Dendritic cell treated with granulocyte-macrophage colony-stimulating factor and Interleukin-4, amounts not matched to agents 40 ng/mL and 50 ng/mL, for 4 days (primary cell): ENCODE results near the gene ARAP1.

Experiments
- H3K27ac Mint-ChIP-seq: one replicate; pipeline ENCODE4 v1.8.0; 2022; ENCODE audit warnings: mild to moderate bottlenecking, mixed read lengths
- H3K27me3 Mint-ChIP-seq: one replicate; pipeline ENCODE4 v1.8.0; 2022; ENCODE audit warnings: mild to moderate bottlenecking, mixed read lengths
- H3K36me3 Mint-ChIP-seq: one replicate; pipeline ENCODE4 v1.8.0; 2022; ENCODE audit warnings: low read depth, mixed read lengths
- H3K4me1 Mint-ChIP-seq: one replicate; pipeline ENCODE4 v1.8.0; 2022; ENCODE audit warnings: low read depth, mixed read lengths
- H3K4me3 Mint-ChIP-seq: one replicate; pipeline ENCODE4 v1.8.0; 2022; ENCODE audit warnings: mild to moderate bottlenecking, moderate library complexity, mixed read lengths
- H3K9me3 Mint-ChIP-seq: one replicate; pipeline ENCODE4 v1.8.0; 2022; ENCODE audit warnings: mixed read lengths
- intact Hi-C: fragments of 100-400 bp; cut with micrococcal nuclease; formaldehyde crosslinking; loops from one replicate; pipeline ENCODE4 v1.15.0; 2022

Gene ARAP1

DNA sequence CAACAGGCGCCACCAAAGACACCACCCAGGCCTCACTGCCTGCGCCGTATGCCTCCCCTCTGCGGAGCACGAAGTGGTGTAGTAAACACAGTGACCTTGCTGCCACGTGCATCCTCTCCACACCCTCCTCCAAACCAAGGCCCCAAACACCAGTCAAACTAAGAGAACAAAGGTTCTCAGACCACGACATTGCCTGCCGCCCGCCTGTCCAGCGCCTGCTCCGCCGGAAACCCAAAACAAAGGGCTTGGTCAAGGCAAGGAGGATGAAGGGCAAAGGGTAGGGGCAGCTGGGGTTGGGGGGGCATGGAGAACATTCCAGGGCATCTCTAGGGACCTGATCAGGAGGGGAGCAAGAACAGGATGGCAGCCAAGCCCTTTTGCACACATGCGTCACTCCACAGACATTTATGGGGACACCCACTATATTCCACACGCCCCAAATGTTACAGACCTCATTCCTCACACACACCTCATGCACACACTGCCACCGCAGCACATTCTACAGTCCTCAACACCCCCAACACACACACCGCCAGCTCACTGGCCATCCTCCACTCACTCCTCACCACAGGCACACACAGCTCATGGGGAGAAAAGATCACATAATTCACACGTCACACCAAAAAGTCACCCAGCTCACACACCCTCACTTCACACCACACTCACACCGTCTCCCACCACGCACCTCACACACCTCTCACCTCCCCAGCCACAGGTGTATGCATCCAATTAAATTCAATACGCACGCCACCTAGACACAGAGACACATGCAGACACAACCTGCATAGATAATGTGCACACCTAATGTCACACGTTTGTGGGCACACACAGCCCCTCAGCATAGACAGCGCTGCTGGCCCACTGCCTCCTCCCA lies 112.5 kb downstream of the ARAP1 start:
- no peaks in the 10 kb centered on the region for H3K9me3 Mint-ChIP-seq
- H3K4me3 Mint-ChIP-seq, result no peak overlapping the region
- no peak overlapping the region for H3K27ac Mint-ChIP-seq
- no peaks in the 10 kb centered on the region for H3K36me3 Mint-ChIP-seq
- H3K27me3 Mint-ChIP-seq, result peaks cover 47% of the 10 kb centered on the region
- H3K4me1 Mint-ChIP-seq, result peaks cover 16% of the 10 kb centered on the region
- intact Hi-C loops, result loop anchor here (1.0 to 5.0 kb wide), 2 partner anchors 26 to 167 kb away; no protein-coding TSS in a partner anchor

DNA sequence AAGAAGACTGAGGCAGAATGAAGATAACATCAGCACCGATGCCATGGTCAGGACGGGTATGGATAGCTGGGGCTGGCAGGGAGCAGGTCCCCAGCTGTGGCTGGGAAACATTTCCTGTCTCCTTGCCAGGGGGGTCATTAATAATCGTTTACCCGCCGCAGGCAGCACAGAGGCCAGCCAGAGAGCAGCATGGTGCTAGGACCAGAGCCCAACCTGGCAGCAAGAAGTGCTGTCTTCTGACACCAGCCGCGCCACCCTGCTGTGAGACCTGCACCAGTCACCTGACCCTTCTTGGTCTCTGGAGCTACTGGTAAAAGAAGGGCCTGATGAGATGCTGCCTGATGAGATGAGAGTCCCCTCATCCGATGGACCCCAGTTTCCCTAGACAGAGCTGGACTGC lies 114.3 kb downstream of the ARAP1 start:
- H3K4me1 Mint-ChIP-seq, result peaks cover 12% of the 10 kb centered on the region
- intact Hi-C loops, result no loop called here
- H3K9me3 Mint-ChIP-seq, result no peaks in the 10 kb centered on the region
- peaks cover 50% of the 10 kb centered on the region for H3K27me3 Mint-ChIP-seq
- H3K4me3 Mint-ChIP-seq, result no peak overlapping the region
- H3K36me3 Mint-ChIP-seq, result no peaks in the 10 kb centered on the region
- H3K27ac Mint-ChIP-seq, result no peak overlapping the region

DNA sequence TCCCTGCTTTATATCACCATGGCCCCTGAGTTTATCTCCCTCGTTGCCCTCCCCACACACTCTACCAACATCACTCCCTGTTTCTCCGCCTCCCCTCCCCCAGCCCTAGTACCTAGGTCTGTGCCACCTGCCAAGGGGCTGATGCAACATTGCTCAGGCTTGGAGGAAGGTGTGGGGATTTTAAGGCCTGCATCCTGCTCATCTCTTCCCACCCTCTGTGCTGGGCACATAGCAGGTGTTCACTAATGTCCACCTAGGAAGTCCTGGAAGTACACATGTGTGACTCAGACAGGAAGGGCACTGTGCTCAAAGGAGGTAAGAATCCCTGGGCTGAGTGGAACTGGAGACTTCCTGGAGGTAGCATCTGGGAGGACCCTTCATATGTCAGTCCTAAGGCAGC lies 115.0 kb downstream of the ARAP1 start:
- H3K4me1 Mint-ChIP-seq, result peaks cover 14% of the 10 kb centered on the region
- H3K9me3 Mint-ChIP-seq, result no peaks in the 10 kb centered on the region
- intact Hi-C loops, result no loop called here
- peaks cover 52% of the 10 kb centered on the region for H3K27me3 Mint-ChIP-seq
- H3K27ac Mint-ChIP-seq, result no peak overlapping the region
- H3K4me3 Mint-ChIP-seq, result no peak overlapping the region
- no peaks in the 10 kb centered on the region for H3K36me3 Mint-ChIP-seq

DNA sequence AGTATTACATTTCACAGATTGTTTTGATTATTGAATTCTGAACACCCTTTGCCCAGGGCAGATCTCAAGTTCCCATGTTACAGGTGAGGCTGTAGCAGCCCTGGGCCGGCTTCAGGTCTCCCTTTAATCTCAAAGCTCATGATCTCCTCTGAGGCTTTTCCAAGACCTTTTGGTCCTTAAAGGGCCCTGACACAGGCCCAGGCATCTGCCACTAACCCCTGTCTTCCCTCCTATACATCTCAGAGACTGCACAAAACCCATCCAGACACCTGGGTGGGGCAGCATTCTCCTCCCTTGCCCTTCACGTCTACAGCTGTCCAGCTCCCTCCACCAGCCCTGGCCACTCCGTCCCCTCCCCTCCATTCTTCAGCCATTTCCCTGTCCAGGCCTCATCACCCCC lies 115.8 kb downstream of the ARAP1 start:
- Mint-ChIP-seq H3K36me3 (no peaks in the 10 kb centered on the region), H3K4me3 (no peak overlapping the region), H3K27ac (no peak overlapping the region), H3K4me1 (peaks cover 14% of the 10 kb centered on the region), H3K27me3 (peaks cover 59% of the 10 kb centered on the region), H3K9me3 (no peaks in the 10 kb centered on the region)
- intact Hi-C loops, result no loop called here

DNA sequence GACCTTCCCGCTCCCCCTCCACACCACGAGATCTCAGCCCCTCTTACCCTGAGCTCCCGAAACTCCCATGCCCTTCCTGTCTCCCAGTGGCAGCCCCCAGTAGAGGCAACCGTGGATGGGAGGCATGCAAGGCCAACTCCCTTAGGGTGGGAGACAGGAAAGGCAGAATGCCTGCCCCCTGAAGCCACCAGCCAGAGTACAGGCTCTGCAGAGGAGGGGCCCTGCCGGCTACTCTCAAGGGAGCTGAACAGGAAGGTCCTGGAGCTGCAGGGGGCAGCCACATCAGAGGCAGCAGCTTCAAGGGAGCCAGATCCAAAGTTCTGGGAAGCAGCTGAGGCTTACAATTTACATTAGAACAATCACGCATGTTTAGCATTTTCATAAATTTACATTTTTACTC lies 116.3 kb downstream of the ARAP1 start:
- Mint-ChIP-seq H3K27me3 (peaks cover 63% of the 10 kb centered on the region), H3K4me1 (peaks cover 14% of the 10 kb centered on the region), H3K27ac (no peak overlapping the region), H3K36me3 (no peaks in the 10 kb centered on the region), H3K9me3 (no peaks in the 10 kb centered on the region), H3K4me3 (no peak overlapping the region)
- intact Hi-C loops, result no loop called here

DNA sequence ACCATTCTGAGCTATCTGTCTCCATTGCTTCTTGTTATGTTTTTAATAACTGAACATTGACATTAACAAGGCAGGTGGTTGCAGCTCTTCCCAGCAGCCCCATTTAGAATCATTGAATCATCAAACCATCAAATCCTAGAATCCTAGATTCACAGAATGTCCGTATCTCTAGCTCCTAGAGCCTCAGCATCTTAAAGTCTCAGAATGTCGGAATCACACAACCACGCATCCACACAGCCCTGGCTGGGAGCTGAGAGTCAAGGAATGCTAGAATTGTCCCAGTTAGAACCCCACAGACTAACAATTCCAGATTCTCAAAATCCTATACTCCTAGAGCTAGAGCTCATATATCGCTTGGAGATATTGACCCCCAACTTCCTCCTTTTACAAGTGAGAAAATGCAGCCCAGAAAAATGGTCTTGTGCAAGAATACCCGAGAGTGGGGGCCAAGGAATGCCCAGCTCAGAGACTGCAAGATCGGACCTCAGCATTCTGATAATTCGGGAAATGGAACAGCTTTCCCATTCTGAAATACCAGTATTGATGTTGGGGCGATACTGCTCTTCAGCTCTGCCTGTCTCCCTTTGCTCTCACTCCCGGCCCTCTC lies 116.8 kb downstream of the ARAP1 start:
- Mint-ChIP-seq H3K27ac (no peak overlapping the region), H3K36me3 (no peaks in the 10 kb centered on the region), H3K4me3 (no peak overlapping the region), H3K27me3 (peaks cover 67% of the 10 kb centered on the region), H3K9me3 (no peaks in the 10 kb centered on the region), H3K4me1 (peaks cover 16% of the 10 kb centered on the region)
- intact Hi-C loops, result no loop called here
